GM18526 (cell line): ENCODE data around the gene PLP2.

Experiments used
- POLR2A ChIP-seq: IDR thresholded peaks from 3 replicates; pipeline ENCODE4 v1.6.1; 2011; ENCODE audit not compliant: insufficient read length; ENCODE audit errors: extremely low read depth

Gene PLP2

GRCh38 chrX:49199315-49199595 lies 27.6 kb downstream of the PLP2 start:
- no peak for TF ChIP-seq POLR2A

- TF ChIP-seq POLR2A: peak; percentile 89
These were observed 28.4 kb downstream of the PLP2 start, which contains the start of gene SYP for GRCh38 chrX:49199906-49200771. TSS of gene SYP (minus strand) at chrX:49200193. CDS start at chrX:49200186, 7 bp downstream.

GRCh38 chrX:49202022-49202421 lies 30.3 kb downstream of the PLP2 start:
- no peak for TF ChIP-seq POLR2A

- no peak for TF ChIP-seq POLR2A
These were observed 31.8 kb downstream of the PLP2 start for GRCh38 chrX:49203536-49203935.

- no peak for TF ChIP-seq POLR2A
These were observed 32.3 kb downstream of the PLP2 start for GRCh38 chrX:49204017-49204416.

- TF ChIP-seq POLR2A: no peak
These were observed 33.0 kb downstream of the PLP2 start for GRCh38 chrX:49204709-49205108.

- TF ChIP-seq POLR2A: no peak
These were observed 33.7 kb downstream of the PLP2 start for GRCh38 chrX:49205443-49205842.

- TF ChIP-seq POLR2A: no peak
These were observed 34.8 kb downstream of the PLP2 start for GRCh38 chrX:49206543-49206942.

- no peak for TF ChIP-seq POLR2A
These were observed 36.7 kb downstream of the PLP2 start for GRCh38 chrX:49208399-49208798.

- TF ChIP-seq POLR2A: no peak
These were observed 37.9 kb downstream of the PLP2 start for GRCh38 chrX:49209434-49210251.

GRCh38 chrX:49210406-49210805 lies 38.7 kb downstream of the PLP2 start:
- TF ChIP-seq POLR2A: no peak

GRCh38 chrX:49211074-49211473 lies 39.4 kb downstream of the PLP2 start:
- no peak for TF ChIP-seq POLR2A

- TF ChIP-seq POLR2A: no peak
These were observed 40.5 kb downstream of the PLP2 start for GRCh38 chrX:49212209-49212608.

- TF ChIP-seq POLR2A: no peak
These were observed 41.2 kb downstream of the PLP2 start for GRCh38 chrX:49212861-49213260.

- TF ChIP-seq POLR2A: no peak
These were observed 42.7 kb downstream of the PLP2 start for GRCh38 chrX:49214416-49214815.

- no peak for TF ChIP-seq POLR2A
These were observed 43.4 kb downstream of the PLP2 start for GRCh38 chrX:49214996-49215526.

GRCh38 chrX:49220100-49220499 lies 48.4 kb downstream of the PLP2 start:
- TF ChIP-seq POLR2A: no peak

- TF ChIP-seq POLR2A: no peak
These were observed 50.2 kb downstream of the PLP2 start for GRCh38 chrX:49221868-49222267.
